IgD-negative memory B cell (primary cell): ENCODE measurements around the gene UNC5B. TPM values are rescaled to one million over a fixed set of nuclear protein-coding genes. Genes with fewer than 3 reads are reported as not detected.

ENCODE experiments used
- H3K27ac Mint-ChIP-seq, 3 donors: one replicate each; pipeline ENCODE4 v1.8.0; 2020 to 2022; ENCODE audit warnings: mild to moderate bottlenecking in 3 of 3, mixed read lengths in 3 of 3, moderate library complexity in 1 of 3
- H3K27me3 Mint-ChIP-seq: one replicate; pipeline ENCODE4 v1.8.0; 2021; ENCODE audit warnings: mixed read lengths
- H3K36me3 Mint-ChIP-seq: one replicate; pipeline ENCODE4 v1.8.0; 2020; ENCODE audit warnings: mild to moderate bottlenecking, mixed read lengths
- H3K4me1 Mint-ChIP-seq, 3 donors: one replicate each; pipeline ENCODE4 v1.8.0; 2020 to 2022; ENCODE audit warnings: mixed read lengths in 3 of 3, mild to moderate bottlenecking in 1 of 3
- H3K4me3 Mint-ChIP-seq, 4 donors: one replicate each; pipeline ENCODE4 v1.8.0; 2020 to 2022; ENCODE audit warnings: mild to moderate bottlenecking in 4 of 4, mixed read lengths in 4 of 4, moderate library complexity in 3 of 4
- H3K9me3 Mint-ChIP-seq, 3 donors: one replicate each; pipeline ENCODE4 v1.8.0; 2020 to 2021; ENCODE audit warnings: mixed read lengths in 3 of 3, mild to moderate bottlenecking in 1 of 3
- polyA plus RNA-seq: library from polyadenylated mRNA; unstranded; fragments of 300-500 nt; fragmentation: Illumina TruSeq; gene quantifications from one replicate; pipeline ENCODE4 v1.2.3, GENCODE V29; 2021

UNC5B gene
- polyA plus RNA-seq, 1 donor from 2014 or later = not detected

DNA sequence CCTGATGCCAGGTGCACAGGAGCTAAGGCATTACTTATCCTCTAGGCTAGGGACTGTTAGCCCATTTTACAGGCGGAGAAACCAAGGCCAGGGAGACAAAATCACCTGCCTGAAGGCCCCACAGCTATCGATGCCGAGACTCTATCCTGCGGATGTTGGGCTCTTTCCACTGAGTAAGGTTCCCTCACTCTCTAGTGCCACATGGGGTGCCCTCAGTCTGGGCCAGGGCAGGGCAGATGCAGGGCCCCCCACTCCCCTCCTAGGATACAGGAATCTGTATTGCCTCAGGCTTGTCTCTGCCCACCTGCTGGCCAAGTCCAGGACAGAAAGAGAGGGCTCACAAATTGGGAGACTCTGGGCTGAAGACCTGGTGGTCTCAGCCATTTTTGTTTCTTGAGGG is 45.7 kb downstream of the UNC5B start:
- H3K36me3 Mint-ChIP-seq = no peaks in the 10 kb centered on the region
- peaks cover 0 to 5% (median 0%) of the 10 kb centered on the region in 3 donors for H3K4me1 Mint-ChIP-seq
- H3K27ac Mint-ChIP-seq = no peak overlapping the region
- peaks cover 16% of the 10 kb centered on the region for H3K27me3 Mint-ChIP-seq
- no peak overlapping the region for H3K4me3 Mint-ChIP-seq
- no peaks in the 10 kb centered on the region for H3K9me3 Mint-ChIP-seq

DNA sequence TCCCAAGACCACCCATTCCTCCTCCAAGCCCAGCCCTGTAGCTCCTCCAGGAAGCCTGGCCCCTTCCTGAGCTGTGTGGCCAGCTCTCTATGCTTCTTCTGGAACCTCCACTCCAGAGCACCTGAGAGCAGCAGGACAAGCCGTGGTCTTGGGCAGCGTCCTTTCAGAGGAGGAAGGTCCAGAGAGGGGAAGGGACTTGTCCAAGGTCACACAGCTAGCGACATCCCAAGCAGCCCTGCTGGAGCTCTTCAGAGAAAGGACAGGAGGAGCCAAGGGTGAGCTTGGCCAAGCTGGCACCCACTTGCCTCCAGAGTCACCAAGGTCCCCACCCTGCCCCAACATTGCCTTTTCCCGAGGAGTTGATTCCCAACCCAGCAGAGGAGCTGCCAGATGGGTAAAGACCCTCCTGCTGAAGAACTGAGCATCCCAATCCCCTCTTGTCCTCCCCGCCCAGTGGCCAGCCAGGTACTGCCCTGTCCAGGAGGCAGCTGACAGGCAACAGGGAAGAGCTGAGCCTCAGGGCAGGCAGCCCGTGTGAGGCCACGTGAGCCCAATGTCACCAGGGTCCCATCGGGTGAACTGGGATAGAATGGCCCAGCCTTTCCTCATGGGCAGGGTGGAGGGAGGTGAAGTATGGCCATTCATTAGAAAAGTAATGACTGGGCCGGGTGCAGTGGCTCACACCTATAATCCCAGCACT is 46.2 kb downstream of the UNC5B start:
- Mint-ChIP-seq H3K36me3 (no peaks in the 10 kb centered on the region), H3K4me1 (peaks cover 0 to 5% (median 0%) of the 10 kb centered on the region in 3 donors)

DNA sequence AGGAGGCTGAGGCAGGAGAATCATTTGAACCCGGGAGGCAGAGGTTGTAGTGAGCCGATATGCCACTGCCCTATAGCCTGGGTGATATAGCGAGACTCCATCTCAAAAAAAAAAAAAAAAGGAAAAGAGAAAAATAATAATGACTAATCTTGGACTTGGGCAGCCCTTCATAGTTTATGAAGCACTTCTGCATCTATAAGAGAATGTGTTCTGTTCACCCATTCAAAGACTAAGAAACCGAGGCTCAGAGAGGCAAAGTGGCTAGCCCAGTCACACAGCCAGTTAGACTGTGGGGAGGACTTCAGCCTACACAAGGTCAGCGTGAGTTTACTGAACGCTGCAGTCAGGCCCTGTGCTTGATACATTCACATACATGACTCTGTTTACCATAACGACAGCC is 46.9 kb downstream of the UNC5B start:
- Mint-ChIP-seq H3K27ac (no peak overlapping the region), H3K4me3 (no peak overlapping the region), H3K9me3 (no peaks in the 10 kb centered on the region), H3K4me1 (peaks cover 0 to 2% (median 0%) of the 10 kb centered on the region in 3 donors), H3K36me3 (no peaks in the 10 kb centered on the region), H3K27me3 (peaks cover 13% of the 10 kb centered on the region)

More for the DNA sequence above, 46.2 kb downstream of the UNC5B start:
- no peaks in the 10 kb centered on the region for H3K9me3 Mint-ChIP-seq
- no peak overlapping the region for H3K4me3 Mint-ChIP-seq
- H3K27ac Mint-ChIP-seq = no peak overlapping the region
- peaks cover 16% of the 10 kb centered on the region for H3K27me3 Mint-ChIP-seq

DNA sequence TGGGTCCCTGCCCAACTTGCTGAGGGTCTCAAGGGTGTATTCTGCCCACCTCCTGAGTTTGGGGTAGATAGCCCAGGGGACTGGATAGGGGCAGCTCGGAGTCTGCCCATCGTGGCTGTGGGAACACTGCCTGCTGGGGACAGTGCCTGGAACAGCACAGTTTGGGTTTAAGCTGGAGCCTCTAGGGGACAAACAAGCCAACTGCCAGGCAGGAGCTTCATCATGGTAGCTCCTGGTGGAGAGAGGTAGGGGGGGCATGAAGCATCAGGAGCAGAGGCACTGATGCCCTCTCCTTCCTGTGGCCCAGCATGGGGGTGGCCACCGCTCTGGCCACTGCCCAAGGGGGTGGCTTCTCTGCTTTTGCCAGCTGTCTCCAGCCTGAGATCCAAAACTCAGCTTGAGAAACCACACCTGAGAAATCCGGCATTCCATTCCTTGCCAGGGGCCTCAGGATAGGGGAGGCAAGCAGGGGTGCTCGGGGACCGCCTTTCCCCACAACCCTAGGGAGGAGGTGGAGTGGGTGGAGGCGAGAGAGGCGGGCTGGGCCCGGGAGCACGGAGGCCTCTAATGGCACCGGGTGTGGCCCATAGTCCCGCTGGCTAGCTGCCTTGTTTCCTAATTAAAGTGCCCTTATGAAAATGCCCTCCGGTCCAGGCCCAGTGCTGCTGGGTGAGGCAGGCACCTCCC is 47.6 kb downstream of the UNC5B start:
- Mint-ChIP-seq H3K27me3 (peaks cover 13% of the 10 kb centered on the region), H3K4me3 (no peak overlapping the region), H3K27ac (no peak overlapping the region), H3K9me3 (no peaks in the 10 kb centered on the region), H3K36me3 (no peaks in the 10 kb centered on the region), H3K4me1 (peaks cover 0 to 2% (median 0%) of the 10 kb centered on the region in 3 donors)

DNA sequence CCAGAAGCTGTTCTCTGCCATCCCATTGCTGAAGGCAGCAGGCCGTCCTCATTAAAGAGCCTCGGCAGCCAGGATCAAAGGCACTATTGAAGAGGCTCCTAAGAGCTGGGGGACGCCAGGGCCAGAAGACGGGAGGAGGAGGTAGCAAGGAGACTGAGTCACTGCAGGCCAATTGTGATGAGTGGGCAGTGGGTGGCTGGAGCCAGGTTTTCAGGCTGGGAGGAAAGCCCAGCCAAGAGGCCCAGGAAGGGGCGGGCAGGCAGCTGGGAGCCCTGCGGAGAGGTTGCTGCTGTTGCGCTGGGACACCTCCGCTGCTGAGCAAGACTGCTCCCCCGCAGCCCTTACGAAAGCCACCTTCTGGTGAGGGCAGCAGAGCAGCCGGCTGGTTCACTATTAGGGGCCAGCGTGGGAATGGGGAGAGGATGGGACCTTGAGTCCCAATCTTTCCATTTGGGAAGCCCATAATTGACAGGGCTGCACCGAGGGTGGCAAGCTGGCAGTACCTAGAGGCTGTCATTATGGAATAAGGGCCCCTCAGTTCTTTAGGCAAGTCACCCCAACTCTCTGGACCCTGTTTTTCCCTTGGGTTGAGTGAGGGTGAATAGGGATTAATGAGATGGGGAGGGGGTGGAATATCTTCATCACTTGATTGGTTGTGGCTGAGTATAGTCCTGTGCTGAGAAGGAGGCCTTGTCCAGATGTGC is 48.4 kb downstream of the UNC5B start:
- Mint-ChIP-seq H3K9me3 (no peaks in the 10 kb centered on the region), H3K27ac (no peak overlapping the region), H3K27me3 (peaks cover 13% of the 10 kb centered on the region), H3K36me3 (no peaks in the 10 kb centered on the region), H3K4me1 (peaks cover 0 to 2% (median 0%) of the 10 kb centered on the region in 3 donors), H3K4me3 (no peak overlapping the region)

GRCh38 chr10:71262027-71262426 is 49.7 kb downstream of the UNC5B start:
- H3K4me3 Mint-ChIP-seq = no peak overlapping the region
- no peaks in the 10 kb centered on the region for H3K4me1 Mint-ChIP-seq
- no peaks in the 10 kb centered on the region for H3K36me3 Mint-ChIP-seq
- H3K27me3 Mint-ChIP-seq = peaks cover 11% of the 10 kb centered on the region
- H3K27ac Mint-ChIP-seq = no peak overlapping the region
- H3K9me3 Mint-ChIP-seq = no peaks in the 10 kb centered on the region

DNA sequence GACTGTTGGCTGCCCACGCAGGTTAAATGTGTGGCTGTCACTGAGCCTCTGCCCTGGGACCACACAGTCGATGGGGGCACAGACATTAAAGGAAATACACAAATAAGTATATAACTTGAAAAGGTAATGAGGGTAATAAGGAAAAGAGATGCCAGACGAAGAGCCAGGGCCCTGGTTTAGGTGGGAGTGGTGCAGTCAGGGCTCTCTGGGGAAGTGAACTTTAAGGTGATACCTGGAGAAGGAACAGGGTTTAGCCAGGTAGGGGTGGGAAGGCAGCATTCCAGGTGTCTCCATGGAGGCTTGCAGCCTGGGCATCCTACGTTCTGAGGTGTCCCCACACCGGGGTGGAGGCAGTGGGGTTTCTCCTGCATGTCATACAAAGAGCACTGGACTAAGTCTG is 50.4 kb downstream of the UNC5B start:
- H3K36me3 Mint-ChIP-seq = no peaks in the 10 kb centered on the region
- H3K27ac Mint-ChIP-seq = no peak overlapping the region
- no peaks in the 10 kb centered on the region for H3K4me1 Mint-ChIP-seq
- no peak overlapping the region for H3K4me3 Mint-ChIP-seq
- H3K9me3 Mint-ChIP-seq = no peaks in the 10 kb centered on the region
- H3K27me3 Mint-ChIP-seq = peaks cover 5% of the 10 kb centered on the region

DNA sequence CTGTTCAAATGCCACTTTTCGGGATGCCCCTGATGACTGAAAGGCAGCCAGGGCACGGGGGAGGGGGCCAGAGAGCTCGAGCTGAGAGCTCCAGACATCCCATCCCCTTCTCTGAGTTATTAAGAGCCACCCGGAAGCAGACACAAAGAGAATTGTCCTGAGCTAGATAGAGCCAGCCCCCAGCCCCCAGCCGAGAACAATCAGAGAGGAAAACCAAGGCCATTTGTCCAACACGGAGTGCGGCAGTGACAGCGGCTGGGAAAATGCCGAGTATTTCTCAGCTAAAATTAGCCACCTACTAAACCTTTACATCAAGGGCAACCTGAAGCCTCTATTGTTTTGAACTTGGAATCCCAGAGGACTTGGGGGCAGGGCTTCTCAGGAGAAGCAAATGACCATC is 51.0 kb downstream of the UNC5B start:
- Mint-ChIP-seq H3K4me1 (no peaks in the 10 kb centered on the region), H3K4me3 (no peak overlapping the region), H3K27me3 (peaks cover 5% of the 10 kb centered on the region), H3K27ac (no peak overlapping the region), H3K9me3 (no peaks in the 10 kb centered on the region), H3K36me3 (no peaks in the 10 kb centered on the region)

DNA sequence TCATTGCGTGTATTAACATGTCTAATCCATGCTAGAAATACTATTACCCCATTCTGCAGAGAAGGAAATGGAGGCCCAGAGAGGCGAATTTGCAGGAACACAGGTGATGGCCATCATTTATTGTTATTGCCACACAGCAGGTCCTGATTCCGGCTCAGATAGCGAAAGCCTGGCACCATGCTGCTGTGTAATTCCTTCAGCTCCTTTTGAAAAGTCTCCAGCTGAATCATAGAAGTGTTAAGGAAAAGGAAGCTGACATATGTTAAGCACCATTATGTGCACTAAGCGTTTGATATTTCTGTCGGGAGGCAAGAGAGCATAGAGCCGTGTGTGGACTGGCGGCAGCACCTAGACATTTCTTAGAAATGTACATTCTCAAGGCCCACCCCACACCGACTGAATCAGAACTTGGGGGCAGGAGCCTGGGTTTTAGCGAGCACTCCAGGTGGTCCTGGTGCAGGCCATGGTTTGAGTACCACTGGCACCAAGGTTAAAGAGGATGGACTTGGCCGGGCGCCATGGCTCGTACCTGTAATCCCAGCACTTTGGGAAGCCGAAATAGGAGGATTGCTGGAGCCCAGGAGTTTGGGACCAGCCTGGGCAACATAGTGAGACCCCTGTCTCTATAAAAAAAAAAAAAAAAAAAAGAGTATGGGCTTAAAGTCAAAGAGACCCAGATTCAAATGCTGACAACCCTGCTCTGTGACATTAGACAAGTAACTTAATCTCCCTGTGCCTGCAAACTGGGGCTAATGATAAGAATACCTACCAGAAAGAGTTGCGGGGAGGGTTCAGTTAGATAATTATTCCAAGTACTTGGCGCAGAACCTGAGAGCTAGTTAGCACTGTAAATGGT is 52.2 kb downstream of the UNC5B start:
- Mint-ChIP-seq H3K4me3 (no peak overlapping the region), H3K9me3 (no peaks in the 10 kb centered on the region), H3K27me3 (peaks cover 2% of the 10 kb centered on the region), H3K36me3 (no peaks in the 10 kb centered on the region), H3K27ac (no peak overlapping the region), H3K4me1 (no peaks in the 10 kb centered on the region)

- Mint-ChIP-seq H3K9me3 (no peaks in the 10 kb centered on the region), H3K27ac (no peak overlapping the region), H3K36me3 (no peaks in the 10 kb centered on the region), H3K4me1 (no peaks in the 10 kb centered on the region), H3K27me3 (peaks cover 2% of the 10 kb centered on the region), H3K4me3 (no peak overlapping the region)
Measured at GRCh38 chr10:71265201-71265575, 52.8 kb downstream of the UNC5B start.

- no peaks in the 10 kb centered on the region for H3K9me3 Mint-ChIP-seq
- H3K36me3 Mint-ChIP-seq = no peaks in the 10 kb centered on the region
- H3K27ac Mint-ChIP-seq = no peak overlapping the region
- peaks cover 2% of the 10 kb centered on the region for H3K27me3 Mint-ChIP-seq
- H3K4me3 Mint-ChIP-seq = no peak overlapping the region
- H3K4me1 Mint-ChIP-seq = no peaks in the 10 kb centered on the region
Measured at GRCh38 chr10:71265618-71266146, 53.3 kb downstream of the UNC5B start.

DNA sequence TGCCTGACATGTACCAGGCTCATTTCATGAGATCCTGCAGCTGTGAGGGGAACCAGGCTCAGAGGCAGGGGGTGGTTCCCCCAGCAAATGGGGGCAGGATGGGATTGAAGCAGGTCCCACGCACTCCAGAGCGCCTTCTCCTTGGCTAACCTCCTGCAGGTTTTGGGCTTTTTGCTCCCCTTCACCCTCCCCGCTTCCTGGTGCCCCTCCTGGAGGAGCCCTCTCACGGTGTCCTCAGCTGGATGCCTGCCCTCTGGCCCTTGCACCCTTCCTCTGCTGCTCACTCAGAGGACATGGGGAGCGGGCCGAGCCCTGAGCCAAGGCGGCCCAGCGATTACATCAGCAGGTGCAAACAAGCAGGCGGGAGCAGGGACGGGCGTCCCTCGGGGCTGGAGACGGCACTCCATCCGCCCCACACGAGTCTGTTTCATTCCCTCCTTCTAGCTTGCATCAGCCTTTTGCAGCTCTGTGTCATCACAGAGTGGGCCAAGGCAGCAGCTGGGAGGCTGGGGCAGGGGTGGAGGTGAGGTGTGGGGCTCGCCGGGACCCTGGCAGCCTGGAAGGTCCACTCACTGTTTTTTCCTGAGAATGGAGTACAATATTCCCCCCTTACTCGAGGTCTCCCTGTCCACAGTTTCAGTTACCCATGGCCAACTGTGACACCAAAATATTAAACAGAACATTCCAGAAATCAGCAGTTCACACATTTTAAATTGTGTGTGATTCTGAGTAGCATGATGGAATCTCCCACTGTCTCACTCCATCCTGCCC is 54.0 kb downstream of the UNC5B start:
- Mint-ChIP-seq H3K9me3 (no peaks in the 10 kb centered on the region), H3K36me3 (no peaks in the 10 kb centered on the region), H3K4me1 (no peaks in the 10 kb centered on the region), H3K27me3 (peaks cover 2% of the 10 kb centered on the region), H3K4me3 (no peak overlapping the region), H3K27ac (no peak overlapping the region)

DNA sequence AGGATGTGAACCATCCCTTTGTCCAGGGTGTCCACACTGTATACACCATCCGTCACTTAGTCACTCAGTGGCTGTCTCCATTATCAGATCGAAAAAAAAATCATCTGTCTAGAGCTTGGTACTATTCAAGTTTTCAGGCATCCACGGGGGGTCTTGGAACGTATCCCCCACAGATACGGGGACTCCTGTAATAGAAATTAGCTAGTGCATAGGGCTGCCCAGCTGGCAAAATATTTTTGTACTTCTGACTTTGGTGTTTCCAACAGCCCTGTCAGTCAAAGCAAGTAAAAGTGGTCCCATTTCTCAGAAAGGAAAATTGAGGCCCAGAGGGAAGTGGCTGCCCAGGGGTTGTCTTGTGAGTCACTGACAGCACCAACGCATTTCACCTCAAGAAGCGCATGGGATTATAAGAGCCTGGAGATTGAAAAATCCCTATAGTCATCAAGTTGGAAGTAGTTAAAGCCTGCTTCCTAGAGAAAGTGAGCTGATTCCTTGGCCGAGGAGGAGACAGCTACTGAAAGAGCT is 54.6 kb downstream of the UNC5B start:
- Mint-ChIP-seq H3K36me3 (no peaks in the 10 kb centered on the region), H3K9me3 (no peaks in the 10 kb centered on the region), H3K27me3 (no peaks in the 10 kb centered on the region), H3K4me3 (no peak overlapping the region), H3K4me1 (no peaks in the 10 kb centered on the region), H3K27ac (no peak overlapping the region)
